ENCODE data around the gene ZMAT2. TPM values are rescaled to one million over a fixed set of nuclear protein-coding genes. Genes with fewer than 3 reads are reported as not detected.
"Not testable (repeated sequence)": the region's sequence is repeated elsewhere in the genome, so short reads cannot be mapped to it uniquely, and the experiment has no call there.

The ZMAT2 gene
- polyA plus RNA-seq, 4 donors: 99.1 to 164 (median 111) TPM

GRCh38 chr5:140707812-140708211, 7.6 kb downstream of the ZMAT2 start:
- DNase-seq (ENCODE audit: low read depth in 4 of 4, low spot score in 2 of 4): no peak

GRCh38 chr5:140708787-140709186, 8.5 kb downstream of the ZMAT2 start:
- not testable (repeated sequence) for DNase-seq (ENCODE audit: low read depth in 4 of 4, low spot score in 2 of 4)

- DNase-seq (ENCODE audit: low read depth in 4 of 4, low spot score in 2 of 4): peak in 3 of 4 donors; percentile 64 to 80 (median 65)
Measured at GRCh38 chr5:140710899-140711552, 10.8 kb downstream of the ZMAT2 start.

DNA sequence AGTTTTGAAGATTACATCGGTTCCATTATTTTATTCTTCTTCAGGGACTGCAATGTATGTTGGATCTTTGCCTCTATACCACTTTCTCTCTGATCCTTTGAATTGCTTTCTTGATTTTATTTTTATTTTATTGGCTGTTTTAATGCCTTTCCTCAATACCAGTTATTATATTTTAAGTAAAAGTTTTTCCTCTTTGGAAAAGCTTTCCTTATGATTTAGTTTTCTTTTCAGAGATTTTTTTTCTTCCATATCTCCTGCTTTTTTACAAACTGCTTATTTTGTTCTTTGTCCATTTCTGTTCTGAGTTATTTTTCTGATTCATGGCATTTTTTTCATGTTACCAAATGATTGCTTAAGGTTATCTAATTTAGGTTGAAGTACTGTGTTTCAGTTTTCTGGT, 11.5 kb downstream of the ZMAT2 start:
- no peak for DNase-seq (ENCODE audit: low read depth in 4 of 4, low spot score in 2 of 4)

- no peak for DNase-seq (ENCODE audit: low read depth in 4 of 4, low spot score in 2 of 4)
Measured at GRCh38 chr5:140713562-140714094, 13.4 kb downstream of the ZMAT2 start.

DNA sequence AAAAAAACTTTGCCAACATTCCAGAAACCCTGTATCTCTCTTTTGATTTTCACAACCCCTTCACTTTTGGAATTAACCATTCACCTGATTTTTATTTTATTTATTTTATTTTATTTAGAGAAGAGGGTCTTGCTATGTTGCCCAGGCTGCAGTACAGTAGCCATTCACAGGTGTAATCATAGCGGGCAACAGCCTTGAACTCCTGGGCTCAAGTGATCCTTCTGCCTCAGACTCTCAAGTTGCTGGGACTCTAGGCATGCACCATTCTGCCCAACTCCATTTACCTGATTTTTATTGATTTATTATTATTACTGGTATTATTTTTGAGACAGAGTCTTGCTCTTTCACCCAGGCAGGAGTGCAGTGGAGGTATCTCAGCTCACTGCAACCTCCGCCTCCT, 16.0 kb downstream of the ZMAT2 start:
- not testable (repeated sequence) for DNase-seq (ENCODE audit: low read depth in 4 of 4, low spot score in 2 of 4)

DNA sequence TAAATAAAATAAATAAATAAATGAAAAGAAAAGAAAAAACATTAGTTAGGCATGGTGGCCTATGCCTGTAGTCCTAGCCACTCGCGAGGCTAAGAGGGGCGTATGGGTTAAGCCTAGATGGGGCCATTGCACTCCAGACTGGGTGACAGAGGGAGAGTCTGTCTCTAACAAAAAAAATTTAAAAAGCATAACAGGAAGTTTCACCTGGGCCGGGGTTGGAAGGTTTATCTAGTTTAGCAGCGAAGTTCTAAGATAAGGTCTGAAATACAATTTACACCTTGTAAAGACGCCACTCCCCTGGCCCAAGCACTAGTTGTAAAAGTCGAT, 18.0 kb downstream of the ZMAT2 start:
- DNase-seq (ENCODE audit: low read depth in 4 of 4, low spot score in 2 of 4): no peak

DNA sequence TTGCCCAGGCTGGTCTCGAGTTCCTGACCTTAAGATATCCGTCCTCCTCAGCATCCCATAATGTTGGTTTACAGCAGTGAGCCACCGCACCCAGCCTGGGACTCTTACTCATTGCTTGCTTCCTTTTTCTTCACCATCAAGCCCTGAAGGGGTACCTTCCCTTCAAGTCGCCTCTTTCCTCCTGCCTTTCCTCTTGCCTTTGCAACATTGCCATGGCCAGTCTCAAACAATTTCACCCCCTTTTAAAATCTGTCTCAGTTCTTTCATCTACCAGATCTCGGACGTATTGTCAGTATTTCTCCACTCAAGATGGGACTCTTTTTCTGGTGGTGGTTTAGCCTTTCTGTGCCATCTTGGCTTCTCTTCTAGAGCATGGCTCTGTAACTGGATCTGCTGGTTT, 20.5 kb downstream of the ZMAT2 start:
- DNase-seq (ENCODE audit: low read depth in 4 of 4, low spot score in 2 of 4): not testable (repeated sequence)

DNA sequence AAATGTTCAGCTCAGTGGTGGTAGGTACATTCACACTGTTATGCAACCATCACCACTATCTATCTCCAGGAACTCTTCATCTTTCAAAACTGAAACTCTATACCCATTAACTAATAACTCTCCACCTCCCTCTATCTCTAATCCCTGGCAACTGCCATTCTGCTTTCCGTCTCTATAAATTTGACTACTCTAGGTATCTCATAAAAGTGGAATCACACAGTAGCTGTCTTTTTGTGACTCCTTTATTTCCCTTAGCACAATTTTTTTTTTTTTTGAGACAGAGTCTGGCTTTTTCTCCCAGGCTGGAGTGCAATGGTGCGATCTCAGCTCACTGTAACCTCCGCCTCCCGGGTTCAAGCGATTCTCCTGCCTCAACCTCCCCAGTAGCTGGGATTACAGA, 21.1 kb downstream of the ZMAT2 start:
- not testable (repeated sequence) for DNase-seq (ENCODE audit: low read depth in 4 of 4, low spot score in 2 of 4)

GRCh38 chr5:140725799-140726471, 25.7 kb downstream of the ZMAT2 start:
- peak in 3 of 4 donors; percentile 13 to 31 (median 18) for DNase-seq (ENCODE audit: low read depth in 4 of 4, low spot score in 2 of 4)

DNA sequence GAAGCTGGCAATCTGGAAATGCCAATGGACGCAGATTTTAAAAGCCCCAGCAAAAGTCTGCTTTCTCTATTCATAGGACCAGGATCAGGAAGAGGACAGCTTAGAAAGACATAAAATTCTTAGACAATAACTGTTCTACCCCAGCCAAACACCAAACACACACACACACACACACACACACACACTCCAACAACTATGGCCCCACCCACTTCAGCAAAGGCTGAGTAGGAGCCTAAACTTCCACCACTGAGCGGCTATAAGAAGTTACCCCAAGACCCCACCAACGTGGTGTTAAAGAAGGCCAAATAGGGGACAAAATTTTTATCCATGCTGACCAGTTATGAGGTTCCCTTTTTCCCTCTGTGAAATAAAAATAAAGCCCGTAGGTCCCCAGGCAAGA, 32.9 kb downstream of the ZMAT2 start:
- DNase-seq (ENCODE audit: low read depth in 4 of 4, low spot score in 2 of 4): no peak

GRCh38 chr5:140734354-140734753, 34.1 kb downstream of the ZMAT2 start:
- DNase-seq (ENCODE audit: low read depth in 4 of 4, low spot score in 2 of 4): no peak

DNA sequence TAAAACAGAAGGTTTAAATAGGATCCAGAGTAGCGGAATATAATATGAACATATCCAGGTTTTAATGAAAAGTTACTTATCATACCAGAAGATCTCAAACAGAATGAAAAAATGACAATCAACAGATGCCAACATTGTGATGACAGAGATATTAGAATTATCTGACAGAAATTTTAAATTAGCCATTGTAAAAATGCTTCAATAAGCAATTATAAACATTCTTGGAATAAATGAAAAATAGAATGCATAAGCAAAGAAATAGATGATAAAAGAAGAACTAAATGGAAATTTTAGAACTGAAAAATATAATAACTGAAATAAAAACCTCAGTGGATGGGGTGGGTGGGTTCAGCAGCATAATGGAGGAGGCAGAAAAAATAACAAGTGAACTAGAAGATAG, 37.2 kb downstream of the ZMAT2 start:
- no peak for DNase-seq (ENCODE audit: low read depth in 4 of 4, low spot score in 2 of 4)

DNA sequence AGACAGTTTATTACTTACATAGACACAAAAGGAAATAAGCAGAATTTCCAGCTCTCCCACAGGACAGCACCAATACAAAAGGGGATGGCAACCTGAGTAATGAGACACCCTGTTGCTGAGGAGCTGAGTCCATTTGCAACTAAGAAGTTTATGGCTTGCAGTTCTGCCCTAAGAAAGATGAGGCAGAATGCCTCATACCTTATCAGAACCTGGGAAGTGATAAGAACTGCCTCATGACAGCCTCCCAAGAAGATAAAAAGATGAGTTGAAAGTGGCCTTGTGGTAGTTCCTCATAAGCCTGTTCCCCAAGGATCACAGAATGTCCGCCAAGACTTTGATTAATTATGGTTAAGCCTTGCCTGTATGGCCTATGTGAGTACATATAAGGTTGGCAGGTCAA, 41.7 kb downstream of the ZMAT2 start:
- no peak for DNase-seq (ENCODE audit: low read depth in 4 of 4, low spot score in 2 of 4)

- no peak for DNase-seq (ENCODE audit: low read depth in 4 of 4, low spot score in 2 of 4)
Measured at GRCh38 chr5:140753561-140753960, 53.3 kb downstream of the ZMAT2 start.

Other genes with a start within 250 kb of the ZMAT2 start
- 10 to 100 TPM in 2 of 4 donors, 1 to 10 TPM in 2; 8.9 to 10.5 (median 10.1) TPM for gene EIF4EBP3, start 152.8 kb upstream of the ZMAT2 start, polyA plus RNA-seq (ENCODE audit: insufficient read length in 4 of 4)
- gene SRA1, start 143.0 kb upstream of the ZMAT2 start, polyA plus RNA-seq (ENCODE audit: insufficient read length in 4 of 4): 10 to 100 TPM; 22.3 to 31.8 (median 26.9) TPM
- 10 to 100 TPM; 28.4 to 65.8 (median 41.3) TPM for gene APBB3, start 135.8 kb upstream of the ZMAT2 start, polyA plus RNA-seq (ENCODE audit: insufficient read length in 4 of 4)
- 10 to 100 TPM; 74.5 to 85.7 (median 81.2) TPM for gene SLC35A4, start 135.6 kb upstream of the ZMAT2 start, polyA plus RNA-seq (ENCODE audit: insufficient read length in 4 of 4)
- gene CD14, start 67.3 kb upstream of the ZMAT2 start, polyA plus RNA-seq (ENCODE audit: insufficient read length in 4 of 4): 10 to 100 TPM in 2 of 4 donors, 1 to 10 TPM in 2; 6.0 to 11.7 (median 9.5) TPM
- 10 to 100 TPM; 12.5 to 23.1 (median 18.2) TPM for gene TMCO6, start 61.0 kb upstream of the ZMAT2 start, polyA plus RNA-seq (ENCODE audit: insufficient read length in 4 of 4)
- 100 to 1,000 TPM in 1 of 4 donors, 10 to 100 TPM in 3; 76.4 to 116 (median 84.2) TPM for gene NDUFA2, start 52.8 kb upstream of the ZMAT2 start, polyA plus RNA-seq (ENCODE audit: insufficient read length in 4 of 4)
- 100 to 1,000 TPM; 149 to 185 (median 162) TPM for gene IK, start 52.6 kb upstream of the ZMAT2 start, polyA plus RNA-seq (ENCODE audit: insufficient read length in 4 of 4)
- gene WDR55, start 35.5 kb upstream of the ZMAT2 start, polyA plus RNA-seq (ENCODE audit: insufficient read length in 4 of 4): 10 to 100 TPM; 12.5 to 21.3 (median 16.9) TPM
- gene DND1, start 26.9 kb upstream of the ZMAT2 start, polyA plus RNA-seq (ENCODE audit: insufficient read length in 4 of 4): under 1 TPM in 2 of 4 donors, not detected in 2; 0.21 to 0.77 TPM
- 10 to 100 TPM; 63.2 to 86.8 (median 73.3) TPM for gene HARS1, start 9.1 kb upstream of the ZMAT2 start, polyA plus RNA-seq (ENCODE audit: insufficient read length in 4 of 4)
- 10 to 100 TPM; 37.4 to 60.3 (median 49.2) TPM for gene HARS2, start 9.0 kb upstream of the ZMAT2 start, polyA plus RNA-seq (ENCODE audit: insufficient read length in 4 of 4)
- under 1 TPM in 3 of 4 donors, not detected in 1; 0.05 to 0.12 (median 0.07) TPM for gene PCDHA1, start 85.7 kb downstream of the ZMAT2 start, polyA plus RNA-seq (ENCODE audit: insufficient read length in 4 of 4)
- gene PCDHA2, start 94.4 kb downstream of the ZMAT2 start, polyA plus RNA-seq (ENCODE audit: insufficient read length in 4 of 4): under 1 TPM; 0.13 to 0.46 (median 0.19) TPM
- gene PCDHA3, start 100.6 kb downstream of the ZMAT2 start, polyA plus RNA-seq (ENCODE audit: insufficient read length in 4 of 4): under 1 TPM; 0.21 to 0.64 (median 0.38) TPM
- 1 to 10 TPM in 2 of 4 donors, under 1 TPM in 2; 0.49 to 1.7 (median 0.91) TPM for gene PCDHA4, start 106.6 kb downstream of the ZMAT2 start, polyA plus RNA-seq (ENCODE audit: insufficient read length in 4 of 4)
- under 1 TPM; 0.05 to 0.24 (median 0.14) TPM for gene PCDHA5, start 121.2 kb downstream of the ZMAT2 start, polyA plus RNA-seq (ENCODE audit: insufficient read length in 4 of 4)
- under 1 TPM; 0.35 to 0.75 (median 0.49) TPM for gene PCDHA6, start 127.5 kb downstream of the ZMAT2 start, polyA plus RNA-seq (ENCODE audit: insufficient read length in 4 of 4)
- under 1 TPM; 0.22 to 0.44 (median 0.34) TPM for gene PCDHA7, start 133.8 kb downstream of the ZMAT2 start, polyA plus RNA-seq (ENCODE audit: insufficient read length in 4 of 4)
- gene PCDHA8, start 140.7 kb downstream of the ZMAT2 start, polyA plus RNA-seq (ENCODE audit: insufficient read length in 4 of 4): under 1 TPM in 3 of 4 donors, not detected in 1; 0.03 to 0.05 (median 0.05) TPM
- gene PCDHA9, start 147.9 kb downstream of the ZMAT2 start, polyA plus RNA-seq (ENCODE audit: insufficient read length in 4 of 4): under 1 TPM in 3 of 4 donors, not detected in 1; 0.03 to 0.12 (median 0.05) TPM
- gene PCDHA10, start 155.4 kb downstream of the ZMAT2 start, polyA plus RNA-seq (ENCODE audit: insufficient read length in 4 of 4): 1 to 10 TPM in 1 of 4 donors, under 1 TPM in 3; 0.13 to 1.1 (median 0.75) TPM
- gene PCDHA11, start 168.5 kb downstream of the ZMAT2 start, polyA plus RNA-seq (ENCODE audit: insufficient read length in 4 of 4): under 1 TPM; 0.21 to 0.54 (median 0.36) TPM
- under 1 TPM in 3 of 4 donors, not detected in 1; 0.07 to 0.14 (median 0.11) TPM for gene PCDHA12, start 174.9 kb downstream of the ZMAT2 start, polyA plus RNA-seq (ENCODE audit: insufficient read length in 4 of 4)
- under 1 TPM in 3 of 4 donors, not detected in 1; 0.03 to 0.07 (median 0.05) TPM for gene PCDHA13, start 181.7 kb downstream of the ZMAT2 start, polyA plus RNA-seq (ENCODE audit: insufficient read length in 4 of 4)
- under 1 TPM; 0.03 to 0.17 (median 0.08) TPM for gene PCDHAC1, start 225.9 kb downstream of the ZMAT2 start, polyA plus RNA-seq (ENCODE audit: insufficient read length in 4 of 4)

Data from left renal cortex interstitium (tissue), 4 donors.